ENCODE data around the gene VPS4A.

GRCh38 chr16:69285240-69285639 lies 25.9 kb upstream of the VPS4A start:
- TF ChIP-seq, protein P1, sequence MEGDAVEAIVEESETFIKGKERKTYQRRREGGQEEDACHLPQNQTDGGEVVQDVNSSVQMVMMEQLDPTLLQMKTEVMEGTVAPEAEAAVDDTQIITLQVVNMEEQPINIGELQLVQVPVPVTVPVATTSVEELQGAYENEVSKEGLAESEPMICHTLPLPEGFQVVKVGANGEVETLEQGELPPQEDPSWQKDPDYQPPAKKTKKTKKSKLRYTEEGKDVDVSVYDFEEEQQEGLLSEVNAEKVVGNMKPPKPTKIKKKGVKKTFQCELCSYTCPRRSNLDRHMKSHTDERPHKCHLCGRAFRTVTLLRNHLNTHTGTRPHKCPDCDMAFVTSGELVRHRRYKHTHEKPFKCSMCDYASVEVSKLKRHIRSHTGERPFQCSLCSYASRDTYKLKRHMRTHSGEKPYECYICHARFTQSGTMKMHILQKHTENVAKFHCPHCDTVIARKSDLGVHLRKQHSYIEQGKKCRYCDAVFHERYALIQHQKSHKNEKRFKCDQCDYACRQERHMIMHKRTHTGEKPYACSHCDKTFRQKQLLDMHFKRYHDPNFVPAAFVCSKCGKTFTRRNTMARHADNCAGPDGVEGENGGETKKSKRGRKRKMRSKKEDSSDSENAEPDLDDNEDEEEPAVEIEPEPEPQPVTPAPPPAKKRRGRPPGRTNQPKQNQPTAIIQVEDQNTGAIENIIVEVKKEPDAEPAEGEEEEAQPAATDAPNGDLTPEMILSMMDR (IDR thresholded peaks at IDR 0.05), result no peak
- no peak for TF ChIP-seq POLR2A (IDR thresholded peaks at IDR 0.05)

Data from heart left ventricle (tissue), 13 donors.